Measurements from ENCODE around the gene LAMA4.

DNA sequence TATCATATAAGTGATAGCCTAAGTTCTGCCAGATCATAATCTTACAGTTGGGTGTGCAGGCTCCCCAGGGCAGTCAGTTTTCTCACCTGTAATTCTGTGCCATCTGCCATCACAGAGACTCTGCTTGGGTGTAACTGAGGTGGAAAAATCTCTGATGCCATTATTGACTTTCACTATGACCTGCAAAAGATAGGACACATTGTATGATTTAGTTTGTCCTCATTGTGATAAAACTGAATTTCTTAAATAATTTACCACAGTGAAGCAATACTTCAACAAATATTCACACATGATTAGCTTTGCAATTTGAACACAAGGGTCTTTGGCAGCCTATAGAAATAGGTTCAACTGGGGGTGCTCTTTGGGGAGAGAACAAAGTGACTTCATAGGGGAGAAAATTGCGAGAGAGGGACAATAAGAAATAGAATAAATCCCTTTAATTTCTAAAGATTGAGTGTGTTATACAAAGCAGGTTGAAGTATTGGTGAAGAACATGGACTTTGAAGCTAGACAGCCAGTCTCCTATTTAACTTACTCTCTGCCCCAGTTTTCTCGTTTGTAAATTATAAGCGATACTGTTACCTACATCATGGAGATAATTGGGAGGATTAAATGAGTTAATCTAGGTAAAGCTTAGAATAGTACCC is 139.7 kb downstream of the LAMA4 start:
- TF ChIP-seq, protein P1, sequence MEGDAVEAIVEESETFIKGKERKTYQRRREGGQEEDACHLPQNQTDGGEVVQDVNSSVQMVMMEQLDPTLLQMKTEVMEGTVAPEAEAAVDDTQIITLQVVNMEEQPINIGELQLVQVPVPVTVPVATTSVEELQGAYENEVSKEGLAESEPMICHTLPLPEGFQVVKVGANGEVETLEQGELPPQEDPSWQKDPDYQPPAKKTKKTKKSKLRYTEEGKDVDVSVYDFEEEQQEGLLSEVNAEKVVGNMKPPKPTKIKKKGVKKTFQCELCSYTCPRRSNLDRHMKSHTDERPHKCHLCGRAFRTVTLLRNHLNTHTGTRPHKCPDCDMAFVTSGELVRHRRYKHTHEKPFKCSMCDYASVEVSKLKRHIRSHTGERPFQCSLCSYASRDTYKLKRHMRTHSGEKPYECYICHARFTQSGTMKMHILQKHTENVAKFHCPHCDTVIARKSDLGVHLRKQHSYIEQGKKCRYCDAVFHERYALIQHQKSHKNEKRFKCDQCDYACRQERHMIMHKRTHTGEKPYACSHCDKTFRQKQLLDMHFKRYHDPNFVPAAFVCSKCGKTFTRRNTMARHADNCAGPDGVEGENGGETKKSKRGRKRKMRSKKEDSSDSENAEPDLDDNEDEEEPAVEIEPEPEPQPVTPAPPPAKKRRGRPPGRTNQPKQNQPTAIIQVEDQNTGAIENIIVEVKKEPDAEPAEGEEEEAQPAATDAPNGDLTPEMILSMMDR (IDR thresholded peaks at IDR 0.05): no peak
- no peak for TF ChIP-seq EP300 (IDR thresholded peaks at IDR 0.05)
- TF ChIP-seq POLR2A (IDR thresholded peaks at IDR 0.05): no peak
